Progenitor cell of endocrine pancreas (in vitro differentiated cells): ENCODE results near the gene MED25. TPM values are rescaled to one million over a fixed set of nuclear protein-coding genes. Genes with fewer than 3 reads are reported as not detected.

ENCODE experiments used
- DNase-seq: peaks from one replicate; pipeline ENCODE4 v3.0.0; 2021; ENCODE audit warnings: low spot score; ENCODE audit not compliant: unreplicated experiment
- H3K27ac Mint-ChIP-seq: 2 replicates; pipeline ENCODE4 v1.8.0; 2021; ENCODE audit warnings: mild to moderate bottlenecking, moderate library complexity, mixed read lengths
- H3K27me3 Mint-ChIP-seq: 2 replicates; pipeline ENCODE4 v1.8.0; 2021; ENCODE audit warnings: mixed read lengths
- H3K36me3 Mint-ChIP-seq: 2 replicates; pipeline ENCODE4 v1.8.0; 2022; ENCODE audit warnings: mixed read lengths; ENCODE audit not compliant: insufficient read depth
- H3K4me1 Mint-ChIP-seq: 2 replicates; pipeline ENCODE4 v1.8.0; 2021; ENCODE audit warnings: low read depth, mixed read lengths
- H3K4me3 Mint-ChIP-seq: 2 replicates; pipeline ENCODE4 v1.8.0; 2021; ENCODE audit warnings: low read depth, mild to moderate bottlenecking, moderate library complexity, mixed read lengths
- H3K9me3 Mint-ChIP-seq: 2 replicates; pipeline ENCODE4 v1.8.0; 2021; ENCODE audit warnings: low read depth, mixed read lengths
- CTCF ChIP-seq: fragments of 200-600 bp; sonication (generic); IDR thresholded peaks from one replicate; pipeline ENCODE4 v1.5.0; 2021; ENCODE audit warnings: antibody characterized with exemption, mild to moderate bottlenecking; ENCODE audit not compliant: unreplicated experiment
- total RNA-seq: library from RNA; stranded (reverse); gene quantifications from 2 replicates; pipeline ENCODE4 v1.2.1, GENCODE V29; 2021

The MED25 gene
- total RNA-seq, 1 donor from 2014 or later: 136 TPM

GRCh38 chr19:49856574-49857021 is 38.5 kb downstream of the MED25 start:
- H3K4me1 Mint-ChIP-seq: peaks cover 15% of the 10 kb centered on the region
- H3K4me3 Mint-ChIP-seq: no peak overlapping the region
- H3K27me3 Mint-ChIP-seq: no peaks in the 10 kb centered on the region
- H3K27ac Mint-ChIP-seq: no peak overlapping the region
- no peak for TF ChIP-seq CTCF
- H3K36me3 Mint-ChIP-seq: peaks cover 13% of the 10 kb centered on the region
- no peak for DNase-seq
- no peaks in the 10 kb centered on the region for H3K9me3 Mint-ChIP-seq

DNA sequence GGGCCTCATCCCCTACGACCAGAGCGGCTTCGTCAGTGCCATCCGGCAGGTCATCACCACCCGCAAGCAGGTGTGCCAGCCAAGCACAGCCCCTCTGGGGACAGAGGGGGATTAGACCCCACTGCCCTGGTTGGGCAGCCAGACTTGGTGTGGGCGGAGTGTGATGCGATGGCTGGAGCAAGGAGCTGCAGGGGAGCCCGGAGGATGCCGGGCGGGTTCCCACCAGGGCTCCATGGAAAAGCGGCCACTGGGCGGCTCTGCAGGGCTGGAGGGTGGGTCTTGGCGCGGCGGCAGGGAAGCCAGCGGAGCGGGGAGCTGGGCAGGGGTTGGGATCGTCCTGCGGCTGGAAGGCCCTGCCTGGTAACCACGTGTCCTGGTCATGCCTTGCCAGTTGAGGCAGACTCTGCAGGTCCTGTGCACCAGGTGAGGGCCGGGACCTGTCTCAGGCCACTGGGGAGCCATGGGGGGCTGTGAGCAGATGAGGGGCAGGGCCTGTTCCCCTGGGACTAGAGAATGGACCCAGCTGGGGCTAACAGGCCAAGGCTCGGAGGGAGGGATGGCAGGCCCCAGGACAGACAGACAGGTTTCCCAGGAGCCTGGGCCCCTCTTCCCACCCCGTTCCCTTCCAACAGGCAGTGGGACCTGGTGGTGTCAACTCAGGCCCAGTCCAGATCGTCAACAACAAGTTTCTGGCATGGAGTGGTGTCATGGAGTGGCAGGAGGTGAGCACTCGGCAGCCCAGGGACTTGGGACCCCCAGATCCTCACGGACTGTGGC is 39.2 kb downstream of the MED25 start:
- Mint-ChIP-seq H3K27me3 (no peaks in the 10 kb centered on the region), H3K4me1 (peaks cover 13% of the 10 kb centered on the region), H3K9me3 (no peaks in the 10 kb centered on the region), H3K27ac (no peak overlapping the region), H3K36me3 (peaks cover 15% of the 10 kb centered on the region), H3K4me3 (no peak overlapping the region)
- DNase-seq: no peak
- TF ChIP-seq CTCF: no peak

- H3K4me1 Mint-ChIP-seq: peaks cover 8% of the 10 kb centered on the region
- no peak overlapping the region for H3K27ac Mint-ChIP-seq
- no peak for TF ChIP-seq CTCF
- no peaks in the 10 kb centered on the region for H3K27me3 Mint-ChIP-seq
- H3K4me3 Mint-ChIP-seq: no peak overlapping the region
- peaks cover 12% of the 10 kb centered on the region for H3K36me3 Mint-ChIP-seq
- no peaks in the 10 kb centered on the region for H3K9me3 Mint-ChIP-seq
- no peak for DNase-seq
These were observed 39.7 kb downstream of the MED25 start for GRCh38 chr19:49857838-49858087.

GRCh38 chr19:49858088-49858985 is 40.2 kb downstream of the MED25 start:
- no peak for TF ChIP-seq CTCF
- H3K36me3 Mint-ChIP-seq: peaks cover 14% of the 10 kb centered on the region
- peaks cover 5% of the 10 kb centered on the region for H3K4me1 Mint-ChIP-seq
- H3K9me3 Mint-ChIP-seq: no peaks in the 10 kb centered on the region
- H3K27me3 Mint-ChIP-seq: no peaks in the 10 kb centered on the region
- H3K27ac Mint-ChIP-seq: no peak overlapping the region
- DNase-seq: no peak
- no peak overlapping the region for H3K4me3 Mint-ChIP-seq

- Mint-ChIP-seq H3K27ac (no peak overlapping the region), H3K27me3 (no peaks in the 10 kb centered on the region), H3K9me3 (no peaks in the 10 kb centered on the region), H3K36me3 (peaks cover 17% of the 10 kb centered on the region), H3K4me3 (no peak overlapping the region), H3K4me1 (peaks cover 2% of the 10 kb centered on the region)
- no peak for TF ChIP-seq CTCF
- DNase-seq: no peak
These were observed 41.7 kb downstream of the MED25 start for GRCh38 chr19:49859682-49860335.
